Umbilical cord (tissue), 2 donors: ENCODE measurements around the gene SAV1. TPM values are rescaled to one million over a fixed set of nuclear protein-coding genes. Genes with fewer than 3 reads are reported as not detected.
"Not testable (repeated sequence)": the region's sequence is repeated elsewhere in the genome, so short reads cannot be mapped to it uniquely, and the experiment has no call there.

Experiments used
- DNase-seq: peaks from one replicate; pipeline ENCODE4 v3.0.0-alpha.2; 2015; ENCODE audit warnings: low spot score
- total RNA-seq: library from RNA; depleted of rRNA; stranded (reverse); fragments of >200 nt; gene quantifications from one replicate; pipeline ENCODE4 v1.2.3, GENCODE V29; 2014; ENCODE audit warnings: low replicate concordance; ENCODE audit not compliant: insufficient read depth

SAV1 gene
- 40.7 TPM for total RNA-seq

DNA sequence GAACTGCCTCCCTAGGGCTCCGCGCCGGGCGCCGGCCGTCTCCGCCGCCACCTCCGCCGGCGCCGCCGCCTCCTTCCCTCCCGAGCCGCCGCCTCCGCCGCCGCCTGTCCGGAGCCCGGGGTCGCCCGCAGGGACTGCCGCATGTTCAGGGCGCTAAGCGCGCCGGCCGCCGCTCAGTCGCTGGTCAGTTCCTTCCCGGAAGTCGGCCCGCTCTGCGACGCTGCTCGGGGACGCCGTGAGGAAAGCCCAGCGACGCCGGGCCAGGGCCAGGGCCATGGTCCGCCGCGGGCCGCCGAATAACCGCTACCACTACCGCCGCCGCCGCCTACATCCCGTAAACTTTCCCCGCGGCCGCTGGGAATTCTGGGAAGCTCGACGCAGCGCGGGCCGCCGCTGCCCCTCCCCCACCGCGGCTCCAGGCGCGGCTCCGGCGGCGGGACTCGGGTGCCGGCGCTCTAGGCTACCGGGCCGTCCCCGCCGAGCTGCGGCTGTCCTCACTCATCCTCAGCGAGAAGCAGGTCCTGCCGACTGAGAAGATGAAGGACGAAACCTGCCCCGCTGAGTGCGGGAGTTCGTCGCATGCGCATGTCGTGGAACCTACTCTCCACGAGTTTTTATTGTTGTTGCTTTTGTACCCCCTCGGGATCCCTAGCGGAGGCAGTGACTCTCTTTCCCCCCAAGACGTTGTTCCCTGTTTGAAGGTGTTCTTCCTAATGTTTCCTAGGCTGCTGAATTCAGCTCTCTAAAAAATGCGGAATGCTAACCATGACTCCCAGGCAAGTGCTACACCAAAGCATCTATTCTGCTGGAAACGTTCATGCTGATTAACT is at the start of gene SAV1:
SAV1 (minus strand) TSS at position 311 of the 830 bp plus-strand sequence. CDS start 339 bp downstream, outside the sequence.
- peak; percentile 87 for DNase-seq

DNA sequence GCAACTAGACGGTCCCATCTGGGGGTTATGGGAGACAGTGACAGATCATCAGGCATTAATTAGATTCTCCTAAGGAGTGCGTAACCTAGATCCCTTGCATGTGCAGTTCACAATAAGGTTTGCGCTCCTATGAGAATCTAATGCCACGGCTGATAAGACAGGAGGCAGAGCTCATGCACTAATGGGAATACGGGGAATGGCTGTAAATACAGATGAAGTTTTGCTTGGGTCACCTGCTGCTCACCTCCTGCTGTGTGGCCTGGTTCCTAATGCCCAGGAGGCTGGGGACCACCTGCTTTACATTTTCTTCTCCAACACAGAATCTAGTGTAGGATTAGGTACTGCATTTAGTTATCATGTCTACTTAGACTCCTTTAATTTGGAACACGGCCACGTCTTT is 49.7 kb upstream of the SAV1 start:
- no peak for DNase-seq

DNA sequence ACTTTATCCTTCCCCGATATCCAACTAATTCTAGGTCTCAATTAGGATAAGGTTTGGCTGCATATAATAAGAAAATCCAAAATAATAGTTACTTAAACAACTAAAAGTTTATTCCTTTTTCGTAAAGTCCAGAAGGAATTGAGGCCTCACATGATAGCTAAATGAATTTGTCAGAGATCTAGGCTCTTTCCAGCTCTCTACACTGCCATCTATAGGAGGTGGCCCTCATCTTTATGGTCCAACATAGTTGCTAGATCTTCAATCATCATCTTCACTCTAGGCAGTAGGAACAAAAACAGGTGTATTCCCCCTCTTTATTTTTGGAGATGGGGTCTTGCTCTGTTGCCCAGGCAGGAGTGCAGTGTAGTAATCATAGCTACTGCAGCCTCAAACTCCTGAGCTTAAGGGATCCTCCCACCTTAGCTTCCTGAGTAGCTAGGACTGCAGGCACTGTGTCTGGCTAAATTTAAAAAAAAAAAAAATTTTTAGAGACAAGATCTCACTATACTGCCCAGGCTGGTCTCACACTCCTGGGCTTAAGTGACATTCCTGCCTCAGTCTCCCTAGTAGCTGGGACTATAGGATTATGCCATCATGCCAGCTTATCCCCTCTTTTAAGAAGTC is 46.5 kb upstream of the SAV1 start:
- DNase-seq = peak; percentile 7

DNA sequence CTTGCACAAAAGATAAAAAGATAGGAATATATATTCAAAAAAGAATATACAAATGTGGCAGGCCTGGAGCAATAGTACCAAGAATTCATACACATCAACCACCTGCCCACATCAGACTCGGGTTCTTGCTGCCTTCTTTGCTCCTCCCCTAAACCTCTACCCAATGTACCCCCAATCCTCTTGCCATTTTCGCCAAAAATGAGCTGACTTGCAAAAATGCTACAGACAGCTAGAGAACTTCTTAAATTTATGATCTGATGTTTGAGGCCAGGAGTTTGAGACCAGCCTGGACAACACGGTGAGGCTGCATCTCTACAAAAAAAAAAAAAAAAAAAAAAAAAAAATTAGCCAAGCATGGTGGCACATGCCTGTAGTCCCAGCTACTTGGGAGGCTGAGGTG is 42.9 kb upstream of the SAV1 start:
- DNase-seq = no peak

DNA sequence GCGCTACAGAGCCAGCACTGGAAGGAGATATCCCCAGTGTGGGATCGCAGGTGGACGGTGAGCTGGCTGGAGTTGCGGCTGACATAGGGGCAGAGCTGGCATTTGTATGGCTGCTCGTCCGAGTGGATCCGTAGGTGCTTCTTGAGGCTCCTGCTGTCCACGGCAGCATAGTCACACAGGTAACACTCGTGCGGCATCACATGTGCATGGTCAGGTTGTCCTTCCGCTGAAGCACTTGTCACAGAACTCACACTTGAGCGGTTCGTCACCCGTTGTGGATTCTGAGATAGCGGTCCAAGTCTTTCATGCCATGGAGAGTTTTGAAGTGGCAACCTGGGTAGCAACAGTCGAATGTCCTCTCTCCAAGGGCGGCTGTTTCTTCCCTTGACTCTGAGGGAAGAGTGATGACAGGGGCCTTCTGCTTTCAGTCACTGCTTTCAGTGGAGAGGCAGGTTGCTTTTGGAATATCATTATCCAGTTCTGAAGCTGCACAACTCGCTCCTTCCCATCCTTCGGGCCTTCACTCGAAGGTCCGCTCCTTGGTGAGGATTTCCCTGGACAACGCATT is 37.0 kb upstream of the SAV1 start:
- no peak for DNase-seq

DNA sequence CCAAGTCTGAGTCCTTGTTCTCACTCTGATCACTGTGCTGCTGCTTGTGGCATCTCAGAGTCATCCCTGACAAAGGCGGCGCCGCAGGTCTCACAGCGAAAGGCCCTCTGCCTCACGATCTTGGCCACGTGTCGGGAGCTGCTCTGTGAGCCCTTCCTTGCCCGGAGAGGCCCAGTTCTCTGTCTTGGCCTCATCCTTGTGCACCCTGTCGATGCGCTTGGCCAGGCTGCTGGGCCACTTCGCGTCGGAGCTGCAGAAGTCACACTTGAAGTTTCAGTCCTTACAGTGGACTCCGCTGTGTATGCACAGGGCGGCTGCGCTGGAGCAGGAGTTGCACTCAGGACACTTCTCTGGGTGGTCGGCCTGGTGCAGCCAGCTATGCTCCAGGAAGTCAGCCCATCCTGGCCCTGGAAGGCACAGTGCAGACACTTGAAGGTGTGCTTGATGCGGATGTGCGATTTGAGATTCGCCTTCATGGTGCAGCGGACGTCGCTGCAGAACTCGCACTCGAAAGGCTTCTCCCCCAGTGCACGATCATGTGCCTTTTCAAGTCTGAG is 36.4 kb upstream of the SAV1 start:
- no peak for DNase-seq

DNA sequence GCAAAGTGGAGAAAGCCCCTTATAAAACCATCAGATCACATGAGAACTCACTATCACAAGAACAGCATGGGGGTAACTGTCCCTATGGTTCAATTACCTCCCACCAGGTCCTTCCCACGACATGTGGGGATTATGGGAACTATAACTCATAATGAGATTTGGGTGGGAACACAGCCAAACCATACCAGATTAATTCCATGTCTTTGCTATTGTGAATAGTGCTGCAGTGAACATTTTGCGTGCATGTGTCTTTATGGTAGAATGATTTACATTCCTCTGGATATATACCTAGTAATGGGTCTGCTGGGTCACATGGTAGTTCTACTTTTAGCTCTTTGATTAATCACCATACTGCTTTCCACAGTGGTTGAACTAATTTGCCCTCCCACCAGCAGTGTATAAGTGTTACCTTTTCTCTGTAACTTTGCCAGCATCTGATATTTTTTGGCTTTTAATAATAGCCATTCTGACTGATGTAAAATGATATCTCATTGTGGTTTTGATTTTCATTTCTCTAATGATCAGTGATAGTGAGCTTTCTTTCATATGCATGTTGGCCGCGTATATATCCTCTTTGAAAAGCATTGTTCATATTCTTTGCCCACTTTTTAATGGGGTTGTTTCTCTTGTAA is 29.7 kb upstream of the SAV1 start:
- DNase-seq = no peak

DNA sequence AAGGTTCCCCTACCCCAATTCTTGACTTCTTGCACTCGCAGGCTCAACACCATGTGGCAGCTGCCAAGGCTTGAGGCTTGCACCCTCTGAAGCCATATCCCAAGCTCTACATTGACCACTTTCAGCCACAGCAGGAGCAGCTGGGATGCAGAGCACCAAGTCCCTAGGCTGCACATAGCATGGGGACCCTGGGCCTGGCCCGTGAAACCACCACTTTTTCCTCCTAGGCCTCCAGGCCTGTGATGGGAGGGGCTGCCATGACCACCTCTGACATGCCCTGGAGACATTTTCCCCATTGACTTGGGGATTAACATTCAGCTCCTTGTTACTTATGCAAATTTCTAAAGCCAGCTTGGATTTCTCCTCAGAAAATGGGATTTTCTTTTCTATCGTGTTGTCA is 26.2 kb upstream of the SAV1 start:
- DNase-seq = not testable (repeated sequence)

DNA sequence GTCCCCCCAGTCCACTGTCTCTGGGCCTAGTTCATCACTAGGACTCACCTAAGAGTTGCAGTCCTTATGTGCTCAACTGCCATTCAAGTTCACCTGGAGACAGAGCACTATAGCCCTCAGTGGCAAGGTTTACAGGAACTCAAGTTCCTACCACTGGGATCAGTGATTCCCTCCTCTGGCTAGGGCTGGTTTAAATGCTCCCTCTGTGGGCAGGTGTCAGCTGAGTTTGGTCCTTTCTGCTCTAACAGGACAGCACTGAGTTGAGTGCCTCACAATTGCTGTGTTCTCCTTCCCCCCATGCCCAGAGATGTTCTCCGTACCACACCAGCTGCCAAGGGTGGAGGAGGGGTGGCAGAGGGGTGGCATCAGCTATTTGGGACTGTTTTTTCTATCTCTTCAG is 20.8 kb upstream of the SAV1 start:
- no peak for DNase-seq

DNA sequence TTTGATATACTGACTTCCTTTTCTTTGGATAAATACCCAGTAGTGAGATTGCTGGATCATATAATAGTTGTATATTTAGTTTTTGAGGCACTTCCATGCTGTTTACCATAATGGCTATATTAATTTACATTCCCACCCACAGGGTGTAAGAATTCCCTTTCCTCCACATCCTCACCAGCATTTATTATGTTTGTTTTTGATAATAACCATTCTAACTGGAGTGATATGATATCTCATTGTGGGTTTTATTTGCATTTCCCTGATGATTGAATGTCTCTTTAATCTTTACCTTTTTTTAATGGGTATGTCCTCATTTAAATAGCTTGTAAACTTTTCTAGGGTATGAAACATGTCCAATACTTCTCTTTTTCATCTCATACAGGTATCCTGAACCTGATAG is 11.6 kb upstream of the SAV1 start:
- DNase-seq = no peak

DNA sequence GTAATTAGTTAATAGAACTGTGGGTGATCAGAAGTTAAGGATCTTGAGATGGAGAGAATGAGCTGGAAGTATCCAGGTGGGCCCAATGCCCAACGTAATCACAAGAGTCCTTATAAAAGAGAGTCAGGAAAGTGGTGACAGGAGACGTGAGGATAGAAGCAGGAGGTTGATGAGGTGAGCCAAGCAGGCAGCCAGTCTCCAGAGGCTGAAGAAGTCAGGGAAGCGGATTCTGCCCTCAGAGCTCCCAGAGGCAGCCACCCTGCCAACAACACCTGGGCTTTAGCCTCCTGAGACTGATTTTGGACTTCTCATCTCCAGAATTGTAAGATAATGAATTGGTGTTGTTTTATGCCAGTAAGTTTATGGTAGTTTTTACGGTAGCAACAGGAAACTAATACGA is 10.1 kb upstream of the SAV1 start:
- DNase-seq = no peak

DNA sequence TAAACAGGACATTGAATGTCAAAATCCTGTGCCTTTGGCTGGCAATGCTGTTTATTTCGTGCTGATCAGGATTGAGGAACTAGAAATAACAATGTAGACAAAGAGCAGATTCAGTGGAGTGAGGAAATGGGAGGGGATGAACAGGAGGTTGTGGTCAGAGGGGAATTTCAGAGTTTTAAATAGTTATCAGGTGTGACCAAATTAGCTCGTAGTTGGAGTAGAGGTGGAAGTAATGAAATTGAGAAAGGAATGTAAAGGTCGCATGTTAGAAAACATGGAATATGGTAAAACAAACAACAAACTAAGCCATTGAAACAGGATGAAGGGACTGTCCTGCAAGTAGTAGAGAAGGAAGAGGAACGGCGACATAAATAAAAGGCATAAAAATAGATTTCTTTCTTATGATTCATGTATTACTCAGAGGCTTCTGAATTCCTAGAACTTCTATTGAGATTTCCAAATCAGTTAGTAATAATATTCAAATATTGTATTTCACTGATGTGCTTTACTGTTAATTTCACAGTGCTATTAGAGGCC is 9.5 kb upstream of the SAV1 start:
- DNase-seq = no peak

DNA sequence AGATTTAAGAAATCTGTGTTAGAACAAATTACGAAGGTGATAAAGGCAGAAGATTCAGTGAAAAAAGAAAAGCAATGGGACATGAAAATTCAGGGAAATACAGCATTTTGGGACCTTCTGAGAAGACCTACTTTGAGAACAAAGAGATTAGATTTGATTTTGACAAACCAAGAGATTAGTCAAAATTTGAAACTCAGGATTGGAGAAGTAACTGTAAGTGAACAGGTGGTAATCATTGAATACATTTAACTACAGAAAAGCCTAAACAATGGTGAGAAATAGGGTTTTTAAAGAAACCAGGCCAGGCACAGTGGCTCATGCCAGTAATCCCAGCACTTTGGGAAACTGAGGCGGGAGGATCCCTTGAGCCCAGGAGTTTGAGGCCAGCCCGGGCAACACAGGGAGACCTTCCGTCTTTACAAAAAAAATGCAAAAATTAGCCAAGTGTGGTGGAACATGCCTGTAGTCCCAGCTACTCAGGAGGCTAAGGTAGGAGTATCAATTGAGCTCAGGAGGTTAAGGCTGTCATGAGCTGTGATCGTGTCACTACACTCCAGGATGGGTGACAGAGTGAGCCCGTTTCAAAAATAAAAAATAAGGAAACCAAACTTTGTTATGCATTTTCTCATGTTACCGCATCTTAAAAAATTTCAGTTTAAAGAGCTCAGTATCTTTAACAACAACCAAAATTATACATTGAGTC is 8.9 kb upstream of the SAV1 start:
- DNase-seq = no peak

DNA sequence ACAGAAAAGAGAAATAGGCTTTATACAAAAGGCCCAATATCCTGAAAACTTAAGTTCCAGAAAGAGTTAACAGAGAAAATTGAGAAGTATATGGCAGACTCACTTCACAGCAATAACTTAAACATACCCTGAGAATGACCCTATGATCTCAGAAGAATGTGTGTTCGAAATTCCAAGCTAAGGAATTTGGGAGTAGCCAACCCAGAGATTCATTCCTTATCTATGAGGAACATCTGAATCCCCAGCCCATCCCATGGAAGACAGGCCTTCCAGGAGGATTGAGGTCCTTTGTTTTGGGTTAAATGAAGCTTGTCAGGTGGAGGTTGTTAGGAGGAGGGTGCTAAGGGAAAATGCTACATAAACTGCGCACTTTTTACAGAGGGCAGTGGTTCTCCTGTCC is 7.5 kb upstream of the SAV1 start:
- no peak for DNase-seq

DNA sequence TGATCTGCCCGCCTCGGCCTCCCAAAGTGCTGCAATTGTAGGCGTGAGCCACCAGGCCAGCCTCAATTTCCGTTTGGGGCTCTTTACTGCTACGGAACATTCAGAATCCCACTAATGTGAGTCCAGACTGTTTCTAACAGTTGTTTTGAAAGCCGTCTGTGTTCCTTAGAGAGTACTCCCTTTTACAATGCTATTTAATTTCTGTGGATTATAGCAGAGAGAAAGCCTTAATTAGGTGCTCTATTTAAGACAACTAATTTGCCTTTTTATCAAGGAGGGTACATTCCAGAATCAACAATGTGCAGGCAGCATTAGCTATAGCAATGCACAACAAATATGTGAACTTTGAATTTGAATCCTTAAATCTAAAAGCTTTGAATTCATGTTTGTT is 2.8 kb upstream of the SAV1 start:
- no peak for DNase-seq

DNA sequence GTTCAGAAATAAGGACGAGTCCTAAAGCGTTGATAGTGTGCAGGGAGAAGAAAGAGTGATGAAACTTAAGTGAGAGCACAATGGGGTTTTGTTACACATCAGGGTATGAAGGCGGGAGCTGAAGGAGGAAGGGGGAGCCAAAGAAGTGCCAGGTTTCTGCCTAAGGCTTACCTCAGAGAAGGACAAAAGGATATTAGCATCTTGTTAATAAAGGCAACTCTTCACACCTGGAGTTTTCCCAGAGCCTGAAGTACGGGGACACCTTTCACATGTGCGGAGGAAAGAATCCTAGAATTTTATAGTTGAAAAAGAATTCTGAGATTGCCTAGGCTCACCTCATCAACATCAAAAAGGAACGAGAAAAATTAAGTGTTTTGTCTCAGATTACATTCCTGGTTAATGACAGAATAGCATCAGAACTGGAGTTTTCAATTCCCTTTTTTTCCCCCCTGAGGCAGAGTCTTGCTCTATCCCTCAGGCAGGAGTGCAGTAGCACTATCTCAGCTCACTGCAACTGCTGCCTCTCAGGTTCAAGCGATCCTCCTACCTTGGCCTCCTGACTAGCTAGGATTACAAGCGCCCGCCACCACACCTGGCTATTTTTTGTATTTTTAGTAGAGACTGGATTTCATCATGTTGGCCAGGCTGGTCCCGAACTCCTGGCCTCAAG is 2.2 kb upstream of the SAV1 start:
- no peak for DNase-seq

DNA sequence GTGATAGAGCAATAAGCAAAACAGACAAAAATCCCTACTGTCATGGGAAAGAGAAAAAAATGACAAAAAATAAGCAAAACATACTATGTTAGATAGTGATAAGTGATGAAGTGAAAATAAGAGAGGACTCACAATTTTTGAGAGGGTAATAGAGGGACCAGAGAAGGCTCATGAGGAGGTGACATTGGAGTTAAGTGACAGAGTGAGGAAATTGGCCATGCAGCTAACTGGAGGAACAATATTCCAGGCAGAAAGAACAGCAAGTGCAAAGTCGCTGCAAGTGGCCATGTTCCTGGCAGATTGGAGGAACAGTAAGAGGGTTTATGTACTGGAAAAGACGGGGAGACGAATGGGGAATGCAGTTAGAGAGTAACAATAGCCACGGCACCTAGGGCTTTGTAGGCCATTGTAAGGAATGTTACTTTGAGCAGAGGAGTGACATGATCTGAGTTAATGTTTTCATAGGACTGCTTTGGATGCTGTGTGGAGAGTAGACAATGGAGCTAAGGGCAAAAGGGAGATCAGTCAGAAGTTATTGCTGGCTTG is 1.4 kb upstream of the SAV1 start:
- no peak for DNase-seq

DNA sequence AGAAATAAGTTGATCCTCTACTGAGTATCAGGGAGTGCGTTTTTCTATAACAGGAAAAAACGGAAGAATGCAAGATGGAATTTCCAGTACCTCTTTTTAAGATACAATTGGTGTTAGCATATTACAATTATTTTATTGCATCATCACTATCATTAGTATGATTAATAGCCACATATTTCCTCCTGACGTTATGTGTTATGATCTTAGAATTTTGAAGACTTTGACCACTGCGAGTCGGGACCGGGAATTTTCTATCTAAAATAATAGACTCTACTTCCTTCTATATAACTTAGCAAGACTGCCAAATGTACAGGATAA is 679 bp upstream of the SAV1 start:
- DNase-seq = no peak

DNA sequence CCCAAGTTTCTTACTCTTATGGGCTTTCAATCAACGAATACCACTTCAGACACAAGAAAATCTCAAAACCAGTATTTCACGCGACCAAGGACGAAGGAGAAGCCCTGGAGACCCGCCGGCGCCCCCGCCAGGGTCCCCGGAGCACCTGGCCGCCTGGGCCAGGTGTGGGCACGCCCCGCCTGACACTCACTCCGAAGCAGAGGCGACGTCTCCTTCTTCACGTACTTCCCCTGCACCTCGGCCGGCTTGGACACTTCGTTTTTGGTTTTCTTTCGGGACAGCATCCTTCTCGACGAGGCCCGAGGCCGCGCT is 466 bp downstream of the SAV1 start:
- DNase-seq = no peak

DNA sequence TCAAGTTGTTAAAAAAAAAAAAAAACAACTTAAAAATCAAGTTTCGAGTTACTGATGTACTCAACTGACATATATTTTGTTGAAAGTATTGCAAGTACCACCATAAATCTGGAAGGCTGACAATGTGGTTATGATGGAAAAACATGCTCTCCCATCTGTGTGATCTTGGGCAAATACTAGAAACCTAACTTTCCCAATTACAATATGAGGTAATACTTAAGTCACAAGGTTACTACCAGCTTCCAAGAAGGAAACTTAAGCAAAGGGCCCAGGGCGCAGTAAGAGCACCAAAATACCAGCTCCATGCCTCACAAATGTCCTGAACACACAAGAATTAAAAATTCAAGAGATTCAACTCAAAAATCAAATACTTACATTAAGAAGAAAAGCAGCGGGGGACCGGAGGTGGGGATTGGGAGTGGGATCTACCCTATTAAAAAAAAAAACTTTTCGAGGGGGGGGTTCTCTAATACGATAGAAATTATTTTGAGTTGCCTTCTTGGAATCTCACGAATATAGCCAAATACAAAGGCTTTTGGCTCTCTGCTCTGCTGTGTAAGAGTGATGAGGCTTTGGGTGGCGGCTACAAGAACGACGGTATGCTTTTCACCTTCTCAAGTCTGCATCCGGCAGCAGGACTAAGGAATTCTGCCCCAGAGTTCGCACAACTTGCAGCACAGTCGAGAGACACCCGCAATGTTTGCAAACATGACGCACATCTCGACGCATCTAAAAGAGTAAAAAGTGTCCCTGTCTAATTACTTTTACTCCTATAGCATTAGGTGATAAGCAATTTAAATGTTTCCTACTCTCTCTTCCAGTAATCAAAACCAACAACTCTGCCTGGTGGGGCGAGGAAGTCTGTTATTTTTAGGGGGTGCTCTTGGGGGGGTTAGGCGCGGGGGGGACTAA is 1.1 kb downstream of the SAV1 start:
- DNase-seq = peak; percentile 49
